ENCODE results near the gene CNST.

- TF ChIP-seq GATA2 (IDR thresholded peaks at IDR 0.05; ENCODE audit: low read depth, low read length) (no peak), GATA3 (IDR thresholded peaks at IDR 0.05; ENCODE audit: low read depth, low read length) (no peak)
Measured at GRCh38 chr1:246537441-246537840, 28.8 kb upstream of the CNST start.
